HG03196 (cell line): ENCODE results near the gene ZNF816.
"Not testable (repeated sequence)": the region's sequence is repeated elsewhere in the genome, so short reads cannot be mapped to it uniquely, and the experiment has no call there.

Experiments
- ATAC-seq: cut with Tn5 transposase; IDR thresholded peaks from one replicate; pipeline ENCODE4 v1.9.1; 2021; ENCODE audit not compliant: unreplicated experiment

ZNF816 gene

GRCh38 chr19:52936151-52936953 lies 26.3 kb downstream of the ZNF816 start:
- no peak for ATAC-seq

- no peak for ATAC-seq
Measured at GRCh38 chr19:52935434-52935833, 27.2 kb downstream of the ZNF816 start.

DNA sequence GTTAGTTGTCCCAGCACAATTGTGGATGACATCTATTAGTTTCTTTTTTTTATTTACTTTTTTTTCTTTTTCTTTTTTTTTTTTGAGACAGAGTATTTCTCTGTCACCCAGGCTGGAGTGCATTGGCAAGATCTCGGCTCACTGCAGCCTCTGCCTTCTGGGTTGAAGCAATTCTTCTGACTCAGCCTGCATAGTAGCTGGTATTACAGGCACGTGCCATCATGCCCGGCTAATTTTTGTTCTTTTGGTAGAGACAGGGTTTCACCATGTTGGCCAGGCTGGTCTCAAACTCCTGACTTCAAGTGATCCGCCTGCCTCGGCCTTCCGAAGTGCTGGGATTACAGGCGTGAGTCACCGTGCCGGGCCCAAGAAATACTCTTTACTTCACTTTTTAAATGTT lies 38.0 kb downstream of the ZNF816 start:
- ATAC-seq: not testable (repeated sequence)

DNA sequence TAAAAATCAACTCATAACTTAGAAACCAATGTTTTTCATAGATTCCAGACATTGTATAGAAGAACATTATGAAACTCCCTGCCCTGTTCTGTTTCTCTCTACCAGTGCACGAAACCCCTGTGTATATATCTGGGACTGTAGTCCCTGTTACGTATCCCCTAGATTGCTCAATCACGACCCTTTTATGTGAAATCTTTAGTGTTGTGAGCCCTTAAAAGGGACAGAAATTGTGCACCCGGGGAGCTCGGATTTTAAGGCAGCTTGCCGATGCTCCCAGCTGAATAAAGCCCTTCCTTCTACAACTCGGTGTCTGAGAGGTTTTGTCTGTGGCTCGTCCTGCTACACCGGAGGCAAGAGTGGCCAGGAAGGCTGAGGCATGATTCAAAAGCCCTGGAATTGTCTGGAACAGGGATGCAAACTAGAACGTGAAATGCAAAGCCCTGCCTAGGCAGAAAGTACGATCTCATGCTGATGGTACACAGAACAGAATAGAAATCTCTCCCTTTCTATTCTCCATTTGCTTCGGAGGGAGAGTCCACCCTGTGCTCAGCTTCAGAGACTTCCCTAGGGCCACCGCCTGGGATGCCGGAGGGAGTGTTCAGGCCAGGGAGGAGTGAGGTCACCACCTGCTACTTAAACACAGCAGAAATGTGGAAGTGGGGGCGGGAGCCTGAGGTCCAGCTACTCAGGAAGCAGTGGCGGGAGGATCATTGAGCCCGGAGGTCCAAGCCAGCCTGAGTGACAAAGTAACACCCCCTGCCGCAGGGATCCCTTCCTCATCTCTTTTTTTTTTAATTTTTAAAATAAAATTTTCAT lies 38.7 kb downstream of the ZNF816 start:
- ATAC-seq: no peak

DNA sequence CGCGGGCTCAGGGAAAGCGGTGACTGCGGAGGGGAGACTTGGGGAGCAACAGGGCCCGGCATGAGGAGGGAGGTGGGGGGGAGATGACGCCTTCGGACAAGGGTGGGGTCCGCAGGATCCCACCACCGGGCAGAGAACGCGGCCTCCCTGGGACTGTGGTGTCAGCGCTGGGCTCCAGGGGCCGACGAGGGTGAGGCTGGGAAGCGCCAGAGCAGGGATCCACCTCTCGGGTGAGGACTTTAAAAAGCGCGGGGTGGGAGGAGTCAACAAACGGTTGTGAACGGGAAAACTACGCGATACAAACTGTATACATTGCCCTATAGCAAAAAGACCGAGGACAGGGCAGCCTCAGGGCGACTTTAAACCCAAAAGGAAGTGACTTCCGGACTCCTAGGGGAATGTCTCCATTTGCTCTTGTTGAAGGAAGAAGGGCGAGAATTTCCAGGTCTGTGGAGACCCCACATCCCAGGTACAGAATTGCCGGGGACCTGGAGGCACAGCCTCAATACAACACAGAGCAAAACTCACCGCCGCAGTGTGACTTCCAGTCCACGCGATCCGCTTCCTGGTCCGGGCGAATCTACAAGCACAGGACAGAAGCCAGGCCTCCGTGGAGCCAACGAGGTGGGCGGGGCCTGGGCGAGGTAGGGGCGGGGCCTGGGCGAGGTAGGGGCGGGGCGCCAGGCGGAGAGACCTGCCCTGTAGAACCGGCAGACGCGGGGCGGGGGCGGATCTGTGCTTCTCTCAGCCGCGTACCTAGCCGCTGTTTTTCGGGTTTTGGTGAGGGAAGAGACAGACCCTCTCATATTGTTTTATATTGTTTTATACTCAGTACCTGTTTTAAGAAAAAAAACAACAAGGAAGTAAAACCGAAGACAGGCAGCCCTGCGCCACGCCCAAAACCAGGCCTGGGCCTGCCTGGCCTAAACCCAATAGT lies 39.6 kb downstream of the ZNF816 start, which contains the start of gene ZNF888:
ZNF888 (minus strand) TSS at position 588 of the 937 bp plus-strand sequence. CDS start 5,555 bp downstream, outside the sequence.
- ATAC-seq: peak; percentile 90

DNA sequence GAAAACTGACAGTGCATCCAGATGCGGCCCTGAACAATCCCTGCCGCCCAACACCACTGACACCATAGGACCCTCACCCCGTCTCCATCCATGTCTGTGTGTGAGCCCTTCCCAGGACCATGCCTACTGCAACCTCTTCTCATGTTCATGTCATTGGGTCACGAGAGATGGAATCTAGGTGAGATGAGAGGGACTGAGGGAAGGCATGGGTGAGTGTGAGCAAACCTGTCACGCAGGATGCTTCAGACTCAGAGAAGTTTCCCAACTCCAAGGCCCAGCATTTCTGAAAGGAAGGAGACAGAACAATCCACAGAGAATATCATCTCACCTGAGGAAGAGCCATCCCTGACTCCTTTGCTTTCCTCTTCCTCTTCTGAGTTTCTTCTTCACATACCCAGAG lies 45.1 kb downstream of the ZNF816 start:
- no peak for ATAC-seq

DNA sequence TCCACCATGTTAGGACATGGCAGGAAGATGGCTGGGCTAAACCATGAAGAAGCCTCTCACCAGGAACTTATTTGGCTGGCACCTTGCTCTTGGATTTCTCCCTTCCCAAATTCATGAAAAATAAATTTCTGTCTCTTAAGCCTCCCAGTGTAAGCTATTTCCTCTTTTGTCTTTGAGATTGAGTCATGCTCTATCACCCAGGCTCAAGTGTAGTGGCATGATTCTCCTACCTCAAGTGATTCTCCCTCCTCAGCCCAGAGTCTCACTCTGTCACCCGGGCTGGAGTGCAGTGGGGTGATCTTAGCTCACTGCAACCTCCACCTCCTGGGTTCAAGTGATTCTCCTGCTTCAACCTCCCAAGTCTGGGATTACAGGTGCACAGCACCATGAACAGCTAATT lies 52.0 kb downstream of the ZNF816 start:
- no peak for ATAC-seq

DNA sequence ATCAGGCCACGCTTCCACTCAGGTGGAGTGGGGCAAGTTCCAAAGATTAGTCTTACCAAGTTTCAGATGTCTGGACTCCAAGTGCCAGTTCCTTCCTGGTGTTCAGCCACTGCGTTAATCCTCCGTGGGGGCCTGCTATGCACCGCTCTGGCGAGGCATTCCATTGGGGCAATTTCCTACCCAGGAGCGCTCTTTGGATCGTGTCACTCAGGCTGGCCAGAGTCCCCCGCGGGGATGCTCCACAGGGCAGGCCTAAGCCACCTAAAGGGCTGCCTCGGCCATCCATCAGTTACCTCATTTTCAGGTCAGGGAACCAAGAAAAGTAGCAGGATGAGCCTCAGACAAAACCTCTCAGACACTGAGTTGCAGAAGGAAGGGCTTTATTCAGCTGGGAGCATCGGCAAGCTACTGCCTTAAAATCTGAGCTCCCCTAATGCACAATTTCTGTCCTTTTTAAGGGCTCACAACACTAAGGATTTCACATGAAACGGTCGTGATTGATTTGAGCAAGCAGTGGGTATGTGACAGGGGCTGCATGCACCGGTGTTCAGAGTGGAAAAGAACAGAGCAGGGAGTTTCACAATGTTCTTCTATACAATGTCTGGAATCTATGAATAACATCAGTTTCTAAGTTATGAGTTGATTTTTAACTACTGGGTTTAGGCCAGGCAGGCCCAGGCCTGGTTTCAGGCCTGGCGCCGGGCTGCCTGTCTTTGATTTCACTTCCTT lies 58.5 kb downstream of the ZNF816 start:
- not testable (repeated sequence) for ATAC-seq

DNA sequence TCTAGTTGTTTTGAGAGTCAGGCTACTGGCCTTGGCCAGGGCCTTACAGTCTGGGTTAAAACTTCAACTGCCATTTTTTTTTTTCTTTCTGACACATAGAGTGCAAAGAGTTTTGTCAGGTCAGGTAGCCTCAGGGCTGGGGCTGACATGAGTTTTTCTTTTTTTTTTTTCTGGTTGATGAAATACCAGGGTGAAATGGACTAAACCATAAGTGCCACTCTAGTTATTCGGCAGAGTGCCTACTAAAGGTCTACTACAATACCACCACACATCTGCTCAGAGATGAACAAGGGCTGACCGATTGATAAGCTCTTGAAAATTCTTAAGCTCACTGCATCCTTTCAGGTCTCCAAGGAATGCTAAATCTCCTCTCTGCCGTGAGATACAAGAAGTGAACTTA lies 60.8 kb downstream of the ZNF816 start:
- ATAC-seq: no peak
